Astrocyte (in vitro differentiated cells and primary cell): ENCODE data around the gene IQCM.

Experiments
- CTCF ChIP-seq: IDR thresholded peaks from 2 replicates; pipeline ENCODE4 v1.5.1; 2011; ENCODE audit warnings: low read depth, mild to moderate bottlenecking, inconsistent platforms, low read length, moderate library complexity; ENCODE audit not compliant: insufficient read depth
- EZH2 ChIP-seq: IDR thresholded peaks from 2 replicates; pipeline ENCODE4 v1.6.1; 2012; ENCODE audit warnings: mild to moderate bottlenecking, low read length, inconsistent platforms; ENCODE audit not compliant: insufficient read depth

GRCh38 chr4:149584722-149585121 is 230.9 kb downstream of the IQCM start:
- TF ChIP-seq CTCF (no peak), EZH2 (no peak)
